Measurements from ENCODE around the gene ADRA2A. TPM values are rescaled to one million over a fixed set of nuclear protein-coding genes. Genes with fewer than 3 reads are reported as not detected.

Gene ADRA2A
- total RNA-seq, 1 donor from 2014 or later = not detected

DNA sequence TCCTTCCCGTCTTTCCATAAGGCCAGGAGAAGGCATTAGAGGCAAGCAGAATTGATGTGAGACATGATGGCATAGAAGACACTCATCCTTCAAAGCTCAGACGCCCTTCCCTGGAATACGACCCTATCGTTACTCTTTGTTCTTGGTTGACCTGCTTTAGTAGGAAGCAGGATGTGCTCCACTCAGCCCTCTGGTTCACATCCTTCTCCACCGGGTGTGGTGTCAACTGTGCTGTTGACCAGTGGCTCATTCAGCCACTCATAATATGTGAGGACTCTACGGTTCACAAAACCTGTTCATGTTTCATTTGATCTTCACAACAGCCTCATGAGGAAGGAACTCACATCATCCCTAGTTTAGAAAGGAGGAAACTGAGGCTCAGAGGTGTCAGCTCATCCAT lies 47.1 kb downstream of the ADRA2A start:
- Mint-ChIP-seq H3K4me3 (no peak overlapping the region), H3K36me3 (ENCODE audit: low read depth) (no peaks in the 10 kb centered on the region), H3K27me3 (peaks cover 28% of the 10 kb centered on the region), H3K27ac (no peak overlapping the region), H3K9me3 (no peaks in the 10 kb centered on the region), H3K4me1 (no peaks in the 10 kb centered on the region)
- POLR2A ChIA-PET = no interaction called here
- no peak for TF ChIP-seq CTCF (IDR thresholded peaks at IDR 0.05)
- CTCF ChIA-PET = no interaction called here
- DNase-seq (no peak), ATAC-seq (ENCODE audit: low read depth) (no peak)
- intact Hi-C loops (cut with micrococcal nuclease) = no loop called here

DNA sequence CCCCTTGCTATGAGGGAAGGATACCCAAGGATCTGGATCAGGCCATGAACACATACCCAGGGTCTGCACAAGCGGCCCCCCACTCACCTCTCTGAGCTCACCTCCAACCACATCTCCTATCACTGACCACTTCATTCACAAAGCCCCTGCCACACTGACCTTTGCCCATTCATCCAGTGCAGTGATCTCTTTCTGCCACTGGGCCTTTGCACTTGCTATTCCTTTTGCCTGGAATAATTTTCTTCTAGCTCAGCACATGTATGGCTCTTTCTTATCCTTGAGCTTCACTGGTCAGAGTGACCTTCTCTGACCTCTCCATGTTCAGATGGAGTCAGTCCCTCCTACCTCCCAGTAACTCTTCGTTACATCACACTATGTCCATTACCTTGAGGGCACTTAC lies 48.3 kb downstream of the ADRA2A start:
- DNase-seq (no peak), ATAC-seq (ENCODE audit: low read depth) (no peak)
- intact Hi-C loops (cut with micrococcal nuclease) = no loop called here
- Mint-ChIP-seq H3K36me3 (ENCODE audit: low read depth) (no peaks in the 10 kb centered on the region), H3K27me3 (peaks cover 31% of the 10 kb centered on the region), H3K27ac (no peak overlapping the region), H3K4me3 (no peak overlapping the region), H3K9me3 (no peaks in the 10 kb centered on the region), H3K4me1 (no peaks in the 10 kb centered on the region)
- TF ChIP-seq CTCF (IDR thresholded peaks at IDR 0.05) = no peak
- ChIA-PET POLR2A (no interaction called here), CTCF (no interaction called here)

DNA sequence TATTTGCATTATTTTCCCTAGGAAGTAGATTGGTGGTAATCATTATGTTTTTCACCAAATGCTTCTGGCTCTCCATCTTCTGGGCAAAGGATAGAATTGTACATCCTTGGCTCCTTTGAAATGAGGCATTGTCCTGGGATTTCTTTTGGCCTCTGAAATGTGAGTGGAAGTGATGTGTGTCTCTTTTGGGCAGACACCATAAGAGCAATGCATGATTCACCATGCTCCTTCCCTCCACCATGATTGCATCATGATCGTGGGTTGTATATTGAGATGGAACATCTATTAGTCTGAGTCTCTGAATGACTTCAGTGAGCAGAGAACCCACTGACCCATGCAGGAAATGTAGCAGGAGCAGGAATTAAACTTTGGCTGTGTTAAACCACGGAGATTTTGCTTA lies 49.2 kb downstream of the ADRA2A start:
- H3K27me3 Mint-ChIP-seq = peaks cover 24% of the 10 kb centered on the region
- ATAC-seq (ENCODE audit: low read depth) (no peak), DNase-seq (no peak)
- no peak overlapping the region for H3K4me3 Mint-ChIP-seq
- H3K36me3 Mint-ChIP-seq (ENCODE audit: low read depth) = no peaks in the 10 kb centered on the region
- H3K27ac Mint-ChIP-seq = no peak overlapping the region
- H3K4me1 Mint-ChIP-seq = no peaks in the 10 kb centered on the region
- TF ChIP-seq CTCF (IDR thresholded peaks at IDR 0.05) = no peak
- ChIA-PET CTCF (no interaction called here), POLR2A (no interaction called here)
- no peaks in the 10 kb centered on the region for H3K9me3 Mint-ChIP-seq
- intact Hi-C loops (cut with micrococcal nuclease) = no loop called here

- H3K36me3 Mint-ChIP-seq (ENCODE audit: low read depth) = no peaks in the 10 kb centered on the region
- ATAC-seq (ENCODE audit: low read depth) = no peak
These were observed 50.4 kb downstream of the ADRA2A start for GRCh38 chr10:111127081-111127848.

More at GRCh38 chr10:111127081-111127848, 50.4 kb downstream of the ADRA2A start:
- no peak overlapping the region for H3K27ac Mint-ChIP-seq
- intact Hi-C loops (cut with micrococcal nuclease) = no loop called here
- peaks cover 15% of the 10 kb centered on the region for H3K27me3 Mint-ChIP-seq
- TF ChIP-seq CTCF (IDR thresholded peaks at IDR 0.05) = no peak
- POLR2A ChIA-PET = no interaction called here
- CTCF ChIA-PET = no interaction called here
- no peak for DNase-seq
- H3K4me1 Mint-ChIP-seq = no peaks in the 10 kb centered on the region
- H3K9me3 Mint-ChIP-seq = no peaks in the 10 kb centered on the region
- no peak overlapping the region for H3K4me3 Mint-ChIP-seq

All from activated B cell treated with CpG ODN at 0.5 μM for 24 hours (primary cell).